Iris pigment epithelial cell (primary cell): ENCODE measurements around the gene DENND6B.
"Not testable (repeated sequence)": the region's sequence is repeated elsewhere in the genome, so short reads cannot be mapped to it uniquely, and the experiment has no call there.

ENCODE experiments used
- DNase-seq: peaks from one replicate; pipeline ENCODE4 v3.0.0-alpha.2; 2011; ENCODE audit warnings: low read depth

DENND6B gene

GRCh38 chr22:50326956-50327710 is at the start of gene DENND6B:
Gene DENND6B (minus strand): TSS chr22:50327012. CDS start chr22:50326988, 24 bp downstream.
- peak; percentile 74 for DNase-seq

GRCh38 chr22:50376085-50376651 is 49.4 kb upstream of the DENND6B start:
- DNase-seq, result no peak

GRCh38 chr22:50371101-50371648 is 44.4 kb upstream of the DENND6B start:
- no peak for DNase-seq

- DNase-seq, result no peak
These were observed 41.1 kb upstream of the DENND6B start for GRCh38 chr22:50367778-50368500.

- not testable (repeated sequence) for DNase-seq
These were observed 37.0 kb upstream of the DENND6B start for GRCh38 chr22:50363803-50364194.

- DNase-seq, result no peak
These were observed 36.5 kb upstream of the DENND6B start for GRCh38 chr22:50363166-50363802.

GRCh38 chr22:50361688-50362087 is 34.9 kb upstream of the DENND6B start:
- DNase-seq, result no peak

GRCh38 chr22:50361222-50361621 is 34.4 kb upstream of the DENND6B start:
- DNase-seq, result no peak

- no peak for DNase-seq
These were observed 33.8 kb upstream of the DENND6B start for GRCh38 chr22:50360578-50360977.

- no peak for DNase-seq
These were observed 30.9 kb upstream of the DENND6B start for GRCh38 chr22:50357756-50358155.

GRCh38 chr22:50357222-50357621 is 30.4 kb upstream of the DENND6B start:
- DNase-seq, result no peak

GRCh38 chr22:50356186-50356585 is 29.4 kb upstream of the DENND6B start:
- DNase-seq, result no peak

GRCh38 chr22:50348058-50348457 is 21.2 kb upstream of the DENND6B start:
- no peak for DNase-seq

- DNase-seq, result no peak
These were observed 20.3 kb upstream of the DENND6B start for GRCh38 chr22:50347157-50347556.

GRCh38 chr22:50346470-50346869 is 19.7 kb upstream of the DENND6B start:
- no peak for DNase-seq

- DNase-seq, result no peak
These were observed 16.7 kb upstream of the DENND6B start for GRCh38 chr22:50343541-50343935.

- DNase-seq, result peak; percentile 60
These were observed 16.1 kb upstream of the DENND6B start, which contains the start of gene PPP6R2 for GRCh38 chr22:50342651-50343540. Gene PPP6R2 (plus strand): TSS chr22:50343327. CDS start chr22:50393909, 50,582 bp downstream.

GRCh38 chr22:50341977-50342650 is 15.3 kb upstream of the DENND6B start:
- peak; percentile 77 for DNase-seq

GRCh38 chr22:50339945-50340879 is 13.4 kb upstream of the DENND6B start:
- DNase-seq, result no peak
